ENCODE results near the gene ADAMTS18. TPM values are rescaled to one million over a fixed set of nuclear protein-coding genes. Genes with fewer than 3 reads are reported as not detected.

ADAMTS18 gene
- total RNA-seq, 1 donor from 2014 or later, result 0.05 TPM

DNA sequence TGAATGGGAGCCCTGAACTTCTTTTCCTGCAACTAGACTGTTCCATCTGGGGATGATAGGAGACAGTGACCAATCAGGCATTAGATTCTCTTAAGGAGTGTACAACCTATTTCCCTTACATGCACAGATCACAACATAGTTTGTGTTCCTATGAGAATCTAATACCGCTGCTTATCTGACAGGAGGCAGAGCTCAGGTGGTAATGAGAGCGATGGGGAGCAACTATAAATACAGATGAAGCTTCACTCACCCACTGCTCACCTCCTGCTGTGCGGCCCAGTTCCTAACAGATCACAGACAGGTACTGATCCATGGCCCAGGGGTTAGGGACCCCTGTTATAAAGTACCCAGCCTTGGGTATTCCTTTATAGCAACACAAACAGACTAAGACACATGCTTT is 17.4 kb upstream of the ADAMTS18 start:
- peaks cover 1% of the 10 kb centered on the region for H3K27me3 Mint-ChIP-seq (ENCODE audit: insufficient read depth)
- no peak overlapping the region for H3K4me3 Mint-ChIP-seq
- no peaks in the 10 kb centered on the region for H3K36me3 Mint-ChIP-seq (ENCODE audit: low read depth)
- intact Hi-C loops (cut with micrococcal nuclease), result no loop called here
- H3K4me1 Mint-ChIP-seq (ENCODE audit: low read depth), result no peaks in the 10 kb centered on the region
- no peak overlapping the region for H3K27ac Mint-ChIP-seq
- DNase-seq (ENCODE audit: low spot score), result no peak
- H3K9me3 Mint-ChIP-seq, result no peaks in the 10 kb centered on the region

DNA sequence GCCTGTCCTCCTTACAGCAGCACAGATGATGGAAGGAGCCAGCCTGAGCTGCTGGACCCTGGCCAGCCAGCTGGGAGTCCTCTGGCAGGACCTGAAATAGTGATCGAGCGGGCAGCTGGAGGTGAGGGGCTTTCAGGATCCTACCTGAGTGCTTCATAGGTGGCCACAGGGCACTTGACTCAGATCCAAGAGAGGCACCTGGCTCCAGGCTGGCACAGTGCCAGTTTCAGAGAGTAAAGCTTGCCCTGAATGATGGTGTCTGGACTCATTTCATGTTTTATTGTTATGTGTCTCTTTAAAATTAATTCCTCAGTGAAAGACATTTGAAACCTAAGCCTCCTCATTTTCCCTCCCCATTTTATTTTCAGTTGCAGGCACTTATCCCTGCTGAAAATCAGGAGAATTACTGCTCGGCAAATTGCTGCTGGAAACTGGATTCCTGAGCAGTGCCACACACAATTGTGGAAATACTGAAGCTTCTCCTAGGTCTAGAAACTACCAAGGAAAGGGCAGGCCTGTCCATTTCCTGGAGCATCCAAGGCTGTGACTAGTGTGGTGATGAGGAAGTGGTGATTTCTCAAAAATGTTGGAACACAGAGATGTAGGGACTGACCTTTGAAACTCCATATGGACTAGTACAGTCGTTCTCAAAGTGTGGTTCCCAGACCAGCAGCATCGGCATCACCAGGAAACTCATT is 16.1 kb upstream of the ADAMTS18 start:
- Mint-ChIP-seq H3K4me3 (no peak overlapping the region), H3K36me3 (ENCODE audit: low read depth) (no peaks in the 10 kb centered on the region), H3K27me3 (ENCODE audit: insufficient read depth) (peaks cover 1% of the 10 kb centered on the region), H3K27ac (no peak overlapping the region), H3K9me3 (no peaks in the 10 kb centered on the region), H3K4me1 (ENCODE audit: low read depth) (no peaks in the 10 kb centered on the region)
- no peak for DNase-seq (ENCODE audit: low spot score)
- intact Hi-C loops (cut with micrococcal nuclease), result no loop called here

DNA sequence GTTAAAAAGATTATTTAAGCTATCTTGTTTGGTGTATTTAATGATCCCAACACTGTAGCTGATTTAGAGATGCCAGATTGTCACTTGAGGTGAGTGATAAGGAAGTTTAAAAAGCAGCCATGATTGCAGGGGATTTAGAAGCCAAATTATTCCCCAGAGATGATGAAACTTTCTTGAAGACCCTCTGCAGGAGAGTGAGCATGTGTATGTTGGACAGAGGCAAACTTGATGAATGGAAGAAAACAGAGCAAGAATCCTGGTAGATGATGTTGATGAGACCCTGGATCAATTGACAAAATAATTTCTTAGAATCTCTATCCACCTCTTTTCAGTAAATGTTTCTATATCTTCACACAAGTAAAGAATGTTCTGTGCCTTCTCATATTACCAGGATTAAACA is 14.4 kb upstream of the ADAMTS18 start:
- Mint-ChIP-seq H3K36me3 (ENCODE audit: low read depth) (no peaks in the 10 kb centered on the region), H3K9me3 (no peaks in the 10 kb centered on the region), H3K4me3 (no peak overlapping the region), H3K27me3 (ENCODE audit: insufficient read depth) (peaks cover 1% of the 10 kb centered on the region), H3K4me1 (ENCODE audit: low read depth) (no peaks in the 10 kb centered on the region), H3K27ac (no peak overlapping the region)
- DNase-seq (ENCODE audit: low spot score), result no peak
- intact Hi-C loops (cut with micrococcal nuclease), result no loop called here

- Mint-ChIP-seq H3K27ac (no peak overlapping the region), H3K9me3 (no peaks in the 10 kb centered on the region), H3K4me3 (no peak overlapping the region), H3K4me1 (ENCODE audit: low read depth) (no peaks in the 10 kb centered on the region), H3K27me3 (ENCODE audit: insufficient read depth) (no peaks in the 10 kb centered on the region), H3K36me3 (ENCODE audit: low read depth) (no peaks in the 10 kb centered on the region)
- intact Hi-C loops (cut with micrococcal nuclease), result no loop called here
- DNase-seq (ENCODE audit: low spot score), result no peak
These were observed 10.5 kb upstream of the ADAMTS18 start for GRCh38 chr16:77445324-77445723.

DNA sequence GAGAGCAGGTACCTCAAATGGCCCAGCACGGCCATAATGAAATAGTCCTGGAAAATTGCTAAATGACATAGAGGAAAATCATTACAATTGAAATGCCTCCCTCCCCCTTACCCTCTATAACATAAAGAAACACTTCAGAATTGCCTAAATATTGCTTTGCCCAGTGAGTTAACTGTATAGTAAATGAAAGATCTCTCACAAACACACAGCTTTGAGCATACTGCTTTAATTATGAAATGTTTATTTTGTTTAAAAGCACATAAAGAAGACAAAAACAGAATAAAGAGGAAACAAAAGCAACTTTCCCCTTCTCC is 9.3 kb upstream of the ADAMTS18 start:
- H3K27ac Mint-ChIP-seq, result no peak overlapping the region
- H3K4me1 Mint-ChIP-seq (ENCODE audit: low read depth), result no peaks in the 10 kb centered on the region
- intact Hi-C loops (cut with micrococcal nuclease), result no loop called here
- no peaks in the 10 kb centered on the region for H3K36me3 Mint-ChIP-seq (ENCODE audit: low read depth)
- H3K9me3 Mint-ChIP-seq, result no peaks in the 10 kb centered on the region
- no peak for DNase-seq (ENCODE audit: low spot score)
- H3K27me3 Mint-ChIP-seq (ENCODE audit: insufficient read depth), result no peaks in the 10 kb centered on the region
- no peak overlapping the region for H3K4me3 Mint-ChIP-seq

DNA sequence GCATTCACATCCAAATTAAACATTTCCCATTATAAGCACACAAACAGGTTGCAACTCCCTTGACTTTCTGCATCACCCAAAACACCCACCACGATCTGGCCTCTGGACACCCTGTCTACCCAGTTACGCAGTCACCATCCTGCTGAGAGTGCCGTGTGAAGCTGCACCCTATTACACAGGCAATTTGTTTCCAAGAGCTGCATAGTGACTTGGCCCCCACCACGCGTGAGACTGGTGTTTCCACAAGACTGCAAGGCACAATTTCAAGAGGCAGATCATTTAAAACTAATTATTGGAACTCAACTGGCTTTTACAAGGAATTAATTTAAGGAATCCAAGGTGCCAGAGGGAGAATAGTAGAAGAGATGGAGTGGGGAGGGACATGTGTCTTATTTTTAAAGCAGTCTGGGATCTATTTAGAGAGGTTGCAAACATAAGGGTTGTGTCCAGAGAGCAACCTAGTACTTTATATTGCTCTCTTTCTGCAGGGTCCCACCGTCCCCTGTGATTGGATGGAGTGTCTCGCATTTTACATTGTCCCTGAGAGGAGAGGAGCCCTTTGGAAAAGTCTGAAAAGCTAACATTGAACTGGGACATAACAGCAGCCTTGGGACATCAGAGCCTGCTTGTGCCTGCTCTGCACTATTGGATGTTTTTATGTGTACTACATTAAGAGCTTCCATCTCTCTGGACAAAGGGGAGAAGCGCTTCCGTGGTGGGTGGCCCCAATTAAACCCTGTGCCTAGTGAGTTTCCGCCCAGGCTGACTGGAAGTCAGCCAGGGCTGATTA is 8.7 kb upstream of the ADAMTS18 start:
- no peaks in the 10 kb centered on the region for H3K27me3 Mint-ChIP-seq (ENCODE audit: insufficient read depth)
- H3K9me3 Mint-ChIP-seq, result no peaks in the 10 kb centered on the region
- H3K27ac Mint-ChIP-seq, result no peak overlapping the region
- intact Hi-C loops (cut with micrococcal nuclease), result no loop called here
- H3K4me3 Mint-ChIP-seq, result no peak overlapping the region
- H3K4me1 Mint-ChIP-seq (ENCODE audit: low read depth), result no peaks in the 10 kb centered on the region
- DNase-seq (ENCODE audit: low spot score), result no peak
- no peaks in the 10 kb centered on the region for H3K36me3 Mint-ChIP-seq (ENCODE audit: low read depth)

DNA sequence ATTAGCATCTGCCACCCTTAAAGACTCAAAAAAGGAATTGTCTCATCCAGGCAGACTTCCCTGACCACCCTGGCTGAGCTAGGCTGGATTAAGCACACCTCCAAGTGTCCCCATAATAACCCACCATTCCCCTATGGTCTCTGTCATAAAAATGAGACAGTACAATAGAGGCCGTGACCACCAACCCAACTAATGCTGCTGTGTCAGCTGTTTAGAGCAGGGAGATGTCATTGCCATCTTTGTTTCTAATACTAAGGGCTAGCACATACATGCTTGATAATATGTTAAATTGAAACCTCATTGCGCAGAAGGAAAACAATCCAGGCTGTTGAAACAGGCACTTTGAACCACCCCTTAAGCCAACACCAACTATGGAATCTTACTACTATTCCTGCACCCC is 7.2 kb upstream of the ADAMTS18 start:
- no peaks in the 10 kb centered on the region for H3K4me1 Mint-ChIP-seq (ENCODE audit: low read depth)
- intact Hi-C loops (cut with micrococcal nuclease), result no loop called here
- no peak overlapping the region for H3K4me3 Mint-ChIP-seq
- no peak overlapping the region for H3K27ac Mint-ChIP-seq
- no peak for DNase-seq (ENCODE audit: low spot score)
- H3K27me3 Mint-ChIP-seq (ENCODE audit: insufficient read depth), result no peaks in the 10 kb centered on the region
- no peaks in the 10 kb centered on the region for H3K36me3 Mint-ChIP-seq (ENCODE audit: low read depth)
- H3K9me3 Mint-ChIP-seq, result no peaks in the 10 kb centered on the region

- H3K4me1 Mint-ChIP-seq (ENCODE audit: low read depth), result no peaks in the 10 kb centered on the region
- no peaks in the 10 kb centered on the region for H3K9me3 Mint-ChIP-seq
- DNase-seq (ENCODE audit: low spot score), result no peak
- no peaks in the 10 kb centered on the region for H3K36me3 Mint-ChIP-seq (ENCODE audit: low read depth)
- no peak overlapping the region for H3K27ac Mint-ChIP-seq
- no peak overlapping the region for H3K4me3 Mint-ChIP-seq
- intact Hi-C loops (cut with micrococcal nuclease), result loop anchor here (5.0 to 10.0 kb wide), 2 partner anchors 146 to 202 kb away; no protein-coding TSS in a partner anchor
- peaks cover 17% of the 10 kb centered on the region for H3K27me3 Mint-ChIP-seq (ENCODE audit: insufficient read depth)
These were observed 4.3 kb upstream of the ADAMTS18 start for GRCh38 chr16:77439106-77439505.

- intact Hi-C loops (cut with micrococcal nuclease), result loop anchor here (5.0 to 10.0 kb wide), 2 partner anchors 147 to 201 kb away; no protein-coding TSS in a partner anchor
These were observed 3.0 kb upstream of the ADAMTS18 start for GRCh38 chr16:77437859-77438258.

DNA sequence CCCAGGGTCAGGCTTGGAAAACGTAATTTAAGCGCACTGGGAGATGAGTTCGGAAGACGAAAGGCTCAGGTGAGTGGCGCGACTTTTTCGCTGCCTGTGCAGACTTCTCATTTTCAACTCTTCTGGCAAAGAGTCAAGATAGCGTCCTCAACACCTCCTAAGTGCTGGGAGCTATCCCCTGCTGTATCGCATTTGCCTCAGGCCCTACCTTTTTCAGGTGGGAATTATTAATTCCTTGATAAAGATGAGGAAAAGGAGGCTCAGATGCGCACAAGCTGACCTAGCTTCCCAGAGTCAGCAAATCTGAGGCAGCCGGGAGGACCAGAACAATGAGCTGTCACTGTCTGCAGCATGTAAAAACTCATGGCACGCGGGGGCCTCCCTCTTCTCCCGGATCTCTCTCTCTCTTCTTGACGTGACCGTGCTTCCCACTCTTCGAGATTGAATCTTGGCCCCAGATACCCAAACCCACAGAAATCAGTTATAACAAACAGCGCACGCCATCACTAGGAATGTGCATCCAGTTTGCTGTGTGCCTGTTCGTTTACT is 512 bp upstream of the ADAMTS18 start:
- H3K9me3 Mint-ChIP-seq, result no peaks in the 10 kb centered on the region
- H3K4me3 Mint-ChIP-seq, result no peak overlapping the region
- peaks cover 37% of the 10 kb centered on the region for H3K27me3 Mint-ChIP-seq (ENCODE audit: insufficient read depth)
- no peak overlapping the region for H3K27ac Mint-ChIP-seq
- H3K4me1 Mint-ChIP-seq (ENCODE audit: low read depth), result no peaks in the 10 kb centered on the region
- no peak for DNase-seq (ENCODE audit: low spot score)
- no peaks in the 10 kb centered on the region for H3K36me3 Mint-ChIP-seq (ENCODE audit: low read depth)
- intact Hi-C loops (cut with micrococcal nuclease), result loop anchor here (5.0 to 10.0 kb wide), 2 partner anchors 149 to 198 kb away; no protein-coding TSS in a partner anchor

More at GRCh38 chr16:77437859-77438258, 3.0 kb upstream of the ADAMTS18 start:
- H3K4me3 Mint-ChIP-seq, result no peak overlapping the region
- no peak overlapping the region for H3K27ac Mint-ChIP-seq
- H3K36me3 Mint-ChIP-seq (ENCODE audit: low read depth), result no peaks in the 10 kb centered on the region
- DNase-seq (ENCODE audit: low spot score), result no peak
- H3K9me3 Mint-ChIP-seq, result no peaks in the 10 kb centered on the region
- H3K27me3 Mint-ChIP-seq (ENCODE audit: insufficient read depth), result peaks cover 29% of the 10 kb centered on the region
- H3K4me1 Mint-ChIP-seq (ENCODE audit: low read depth), result no peaks in the 10 kb centered on the region

DNA sequence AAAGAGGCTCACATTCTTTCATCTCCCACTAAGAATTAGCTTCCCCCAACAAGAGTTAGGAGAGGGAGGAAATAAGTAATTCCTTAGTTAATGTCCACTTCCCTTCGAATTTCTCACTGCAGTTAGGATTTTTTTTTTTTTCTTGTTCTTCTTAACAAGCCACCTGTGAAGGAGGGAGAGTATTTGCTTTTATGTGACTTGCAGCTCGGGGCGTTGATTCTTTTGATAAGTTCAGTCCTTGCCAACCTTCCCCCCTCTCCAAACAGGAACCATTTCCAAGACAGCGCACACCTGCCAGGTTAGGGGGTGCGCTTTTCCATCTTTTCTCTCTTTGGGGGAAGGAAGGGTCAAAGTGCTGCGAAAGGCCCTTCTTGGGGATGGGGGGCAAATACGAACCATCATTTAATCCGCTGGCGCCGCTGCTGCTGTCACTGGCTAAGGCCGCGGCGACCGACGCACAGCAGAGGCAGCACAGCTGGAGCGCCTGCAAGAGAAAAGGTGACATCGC is 758 bp downstream of the ADAMTS18 start:
- Mint-ChIP-seq H3K4me3 (no peak overlapping the region), H3K9me3 (no peaks in the 10 kb centered on the region), H3K36me3 (ENCODE audit: low read depth) (no peaks in the 10 kb centered on the region), H3K4me1 (ENCODE audit: low read depth) (no peaks in the 10 kb centered on the region), H3K27ac (no peak overlapping the region), H3K27me3 (ENCODE audit: insufficient read depth) (peaks cover 39% of the 10 kb centered on the region)
- no peak for DNase-seq (ENCODE audit: low spot score)
- intact Hi-C loops (cut with micrococcal nuclease), result loop anchor here (10.0 kb wide), 1 partner anchor 151 kb away; no protein-coding TSS in a partner anchor

DNA sequence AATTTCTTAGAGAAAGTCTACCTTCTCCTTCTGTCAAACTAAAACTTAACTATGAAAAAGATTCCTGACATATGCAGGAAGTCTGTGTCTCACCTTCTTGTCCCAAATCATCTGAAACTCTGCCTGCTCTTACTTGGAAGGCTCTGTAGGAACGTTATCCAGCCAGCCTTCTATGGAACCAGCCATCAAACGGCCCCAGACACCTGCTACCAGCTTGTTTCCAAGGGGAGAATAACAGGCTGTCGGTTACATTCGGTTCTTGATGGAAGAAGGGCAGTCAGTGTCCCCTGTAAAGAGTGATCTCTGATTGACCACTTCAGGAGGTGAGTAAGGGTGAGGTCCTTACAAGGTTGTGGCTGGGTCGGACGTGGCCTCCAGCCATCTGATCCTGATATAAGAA is 1.7 kb downstream of the ADAMTS18 start:
- intact Hi-C loops (cut with micrococcal nuclease), result loop anchor here (10.0 kb wide), 1 partner anchor 152 kb away; no protein-coding TSS in a partner anchor
- Mint-ChIP-seq H3K27me3 (ENCODE audit: insufficient read depth) (peaks cover 39% of the 10 kb centered on the region), H3K4me3 (no peak overlapping the region), H3K36me3 (ENCODE audit: low read depth) (no peaks in the 10 kb centered on the region), H3K9me3 (no peaks in the 10 kb centered on the region), H3K4me1 (ENCODE audit: low read depth) (no peaks in the 10 kb centered on the region), H3K27ac (no peak overlapping the region)
- DNase-seq (ENCODE audit: low spot score), result no peak

DNA sequence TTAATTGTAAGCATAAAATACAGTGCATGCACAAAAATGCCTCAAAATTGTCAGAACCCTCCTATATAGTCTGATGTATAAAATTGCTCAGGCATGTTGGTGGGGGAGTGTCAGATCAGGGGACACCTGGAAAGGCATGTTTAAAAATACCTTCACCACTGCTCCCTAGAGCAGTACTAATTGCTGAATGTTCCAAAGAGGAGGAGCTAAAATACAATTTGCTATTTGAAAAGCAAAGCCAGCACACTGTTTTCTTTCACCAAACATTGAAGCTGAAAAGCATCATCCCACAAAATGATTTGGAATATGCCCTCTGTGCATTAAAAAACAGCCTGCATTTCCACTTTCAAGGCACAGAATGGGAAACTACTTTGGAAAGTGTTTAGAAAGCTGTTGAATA is 2.6 kb downstream of the ADAMTS18 start:
- Mint-ChIP-seq H3K36me3 (ENCODE audit: low read depth) (no peaks in the 10 kb centered on the region), H3K4me3 (no peak overlapping the region), H3K27ac (no peak overlapping the region), H3K4me1 (ENCODE audit: low read depth) (no peaks in the 10 kb centered on the region), H3K27me3 (ENCODE audit: insufficient read depth) (peaks cover 39% of the 10 kb centered on the region), H3K9me3 (no peaks in the 10 kb centered on the region)
- DNase-seq (ENCODE audit: low spot score), result no peak
- intact Hi-C loops (cut with micrococcal nuclease), result loop anchor here (10.0 kb wide), 1 partner anchor 153 kb away; no protein-coding TSS in a partner anchor

Data from activated T-helper 1 cell treated with anti-CD3 and anti-CD28 coated beads, Interleukin-12 subunit alpha, Interleukin-12 subunit beta, Interleukin-2, Interleukin-4 antibody, amounts not matched to agents 30 ng/mL and 10 ng/mL and 1 ng/mL, durations not matched to agents 14 hours and 24 hours and 36 hours (primary cell).